Parathyroid adenoma (tissue), 2 donors: ENCODE data around the gene MAP6.
A peak's percentile ranks its signal among the peaks of the same experiment; 100 is the strongest.

Experiments used
- H2AFZ ChIP-seq: fragments of 300-600 bp; sonication (generic); one replicate; pipeline ENCODE4 v1.7.0; 2017; ENCODE audit warnings: antibody characterized with exemption, mild to moderate bottlenecking
- H3K27ac ChIP-seq: fragments of 300-600 bp; sonication (generic); one replicate; pipeline ENCODE4 v1.7.0; 2017
- H3K27me3 ChIP-seq: fragments of 300-600 bp; sonication (generic); one replicate; pipeline ENCODE4 v1.7.0; 2017; ENCODE audit warnings: low read length; ENCODE audit not compliant: control insufficient read depth, insufficient read depth
- H3K36me3 ChIP-seq: fragments of 300-600 bp; sonication (generic); one replicate; pipeline ENCODE4 v1.7.0; 2017; ENCODE audit warnings: low read length; ENCODE audit not compliant: control insufficient read depth, insufficient read depth
- H3K4me1 ChIP-seq: fragments of 300-600 bp; sonication (generic); one replicate; pipeline ENCODE4 v1.7.0; 2017; ENCODE audit warnings: control low read depth
- H3K4me2 ChIP-seq: fragments of 300-600 bp; sonication (generic); one replicate; pipeline ENCODE4 v1.7.0; 2017; ENCODE audit warnings: low read length
- H3K4me3 ChIP-seq: fragments of 300-600 bp; sonication (generic); one replicate; pipeline ENCODE4 v1.7.0; 2017; ENCODE audit warnings: low read depth, low read length
- H3K79me2 ChIP-seq: fragments of 300-600 bp; sonication (generic); one replicate; pipeline ENCODE4 v1.7.0; 2017; ENCODE audit warnings: control low read depth
- H3K9ac ChIP-seq: fragments of 300-600 bp; sonication (generic); one replicate; pipeline ENCODE4 v1.7.0; 2017; ENCODE audit warnings: mild to moderate bottlenecking
- H3K9me3 ChIP-seq: fragments of 300-600 bp; sonication (generic); one replicate; pipeline ENCODE4 v1.7.0; 2017; ENCODE audit warnings: low read length; ENCODE audit not compliant: control insufficient read depth
- CTCF ChIP-seq: fragments of 300-600 bp; sonication (generic); IDR thresholded peaks from one replicate; pipeline ENCODE4 v1.7.0; 2017; ENCODE audit warnings: antibody characterized with exemption, mild to moderate bottlenecking
- donor health status: primary hyperparathyroidism.

MAP6 gene

GRCh38 chr11:75560644-75561043 is 108.2 kb downstream of the MAP6 start:
- H3K4me3 ChIP-seq, result no peak overlapping the region
- no peak overlapping the region for H3K9ac ChIP-seq
- peak overlapping the region; percentile 74 for H2AFZ ChIP-seq
- no peaks in the 10 kb centered on the region for H3K27me3 ChIP-seq
- no peaks in the 10 kb centered on the region for H3K9me3 ChIP-seq
- peaks cover 3% of the 10 kb centered on the region for H3K79me2 ChIP-seq
- peaks cover 11% of the 10 kb centered on the region for H3K4me1 ChIP-seq
- no peak overlapping the region for H3K4me2 ChIP-seq
- H3K36me3 ChIP-seq, result no peaks in the 10 kb centered on the region
- no peak overlapping the region for H3K27ac ChIP-seq
- TF ChIP-seq CTCF, result no peak

DNA sequence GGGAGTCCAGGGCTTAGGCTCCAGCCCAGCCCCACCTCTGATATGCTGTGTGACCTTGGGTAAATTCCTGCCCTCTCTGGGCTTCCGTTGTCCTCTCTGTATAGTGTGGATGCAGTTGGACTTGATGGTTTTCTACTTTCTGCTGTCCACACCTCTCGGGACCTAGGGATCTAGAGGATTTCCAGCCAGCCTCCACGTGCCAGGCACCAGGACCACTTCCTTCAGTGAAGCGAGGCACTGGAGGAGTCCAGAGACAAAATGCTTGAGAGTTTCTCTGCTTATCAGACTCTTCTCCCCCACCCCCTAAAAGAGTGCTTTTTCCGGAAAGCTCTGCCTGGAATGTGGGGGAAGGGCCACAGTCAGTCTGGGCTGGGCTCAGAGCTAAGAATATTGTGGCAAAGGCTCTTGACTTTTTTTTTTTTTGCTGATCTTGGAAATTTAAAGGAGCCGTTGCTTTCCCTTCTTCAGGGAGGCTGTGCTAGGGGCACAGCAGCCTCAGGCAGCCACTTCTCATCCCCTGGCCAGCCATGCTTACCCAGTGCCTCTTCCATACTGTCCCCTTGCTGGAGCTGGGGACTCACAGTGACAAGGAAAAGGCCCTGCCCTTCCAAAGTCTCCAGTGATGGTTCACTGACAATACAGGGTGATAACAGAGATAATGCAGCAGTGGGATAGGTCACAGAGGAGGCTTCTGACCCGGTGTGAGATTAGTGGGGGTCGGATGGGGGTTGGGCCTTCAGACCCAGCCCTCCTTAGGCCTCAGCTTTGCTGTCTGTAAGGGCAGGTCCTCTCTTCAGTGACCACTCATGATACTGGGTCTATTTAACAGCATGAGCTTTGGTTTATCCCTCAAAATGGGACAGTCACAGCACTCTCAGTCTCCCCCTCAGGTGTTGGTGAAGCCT is 109.6 kb downstream of the MAP6 start:
- TF ChIP-seq CTCF, result no peak
- Histone ChIP-seq H3K79me2 (peaks cover 3% of the 10 kb centered on the region), H3K4me2 (no peak overlapping the region), H3K9ac (no peak overlapping the region), H3K27ac (peak overlapping the region; percentile 68), H2AFZ (peak overlapping the region; percentile 74), H3K9me3 (no peaks in the 10 kb centered on the region), H3K36me3 (no peaks in the 10 kb centered on the region), H3K4me1 (peaks cover 11% of the 10 kb centered on the region), H3K4me3 (no peak overlapping the region), H3K27me3 (no peaks in the 10 kb centered on the region)

DNA sequence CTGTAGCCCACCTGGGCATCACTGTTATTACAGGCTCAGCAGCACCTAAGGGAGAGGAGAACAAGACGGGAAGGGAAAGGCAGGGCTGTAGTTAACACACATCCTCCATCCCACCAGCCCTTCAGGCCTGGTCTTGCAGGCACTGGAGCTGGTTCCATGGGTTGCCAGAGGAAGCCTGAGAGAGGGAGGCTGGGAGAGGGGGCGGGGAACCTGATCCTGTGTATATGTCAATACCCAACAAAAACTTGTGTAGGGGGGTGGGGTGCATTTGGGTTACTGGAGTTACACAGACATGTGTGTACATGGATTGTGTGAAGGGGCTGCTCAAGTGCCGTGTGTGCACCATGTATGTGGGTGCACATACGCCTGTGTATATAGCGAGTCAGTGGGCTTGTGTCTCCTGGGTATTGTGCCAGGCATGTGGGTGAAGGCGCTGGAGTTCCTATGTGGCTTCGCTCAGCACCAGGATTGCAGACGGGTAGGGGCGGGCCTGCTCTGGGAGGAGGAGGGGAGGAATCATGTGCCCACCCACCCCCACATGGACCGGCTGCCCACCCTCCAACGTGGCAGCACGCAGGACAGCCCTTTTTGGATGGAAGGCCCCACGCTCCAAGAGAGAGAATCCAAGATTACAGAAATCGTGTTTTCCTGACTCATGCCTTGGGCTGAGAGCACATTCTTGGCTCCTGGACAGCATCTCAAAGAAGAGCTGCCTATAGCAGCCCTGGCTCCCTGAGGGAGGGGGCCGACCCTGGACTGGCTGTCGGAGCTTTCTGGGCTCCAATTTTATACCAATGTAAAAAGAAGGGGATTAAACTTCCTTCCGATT is 111.0 kb downstream of the MAP6 start:
- H3K9ac ChIP-seq, result no peak overlapping the region
- no peaks in the 10 kb centered on the region for H3K9me3 ChIP-seq
- H3K4me3 ChIP-seq, result no peak overlapping the region
- H3K4me2 ChIP-seq, result no peak overlapping the region
- peak overlapping the region; percentile 68 for H3K27ac ChIP-seq
- H3K4me1 ChIP-seq, result peaks cover 9% of the 10 kb centered on the region
- H2AFZ ChIP-seq, result no peak overlapping the region
- H3K36me3 ChIP-seq, result no peaks in the 10 kb centered on the region
- H3K79me2 ChIP-seq, result no peaks in the 10 kb centered on the region
- H3K27me3 ChIP-seq, result no peaks in the 10 kb centered on the region
- no peak for TF ChIP-seq CTCF

DNA sequence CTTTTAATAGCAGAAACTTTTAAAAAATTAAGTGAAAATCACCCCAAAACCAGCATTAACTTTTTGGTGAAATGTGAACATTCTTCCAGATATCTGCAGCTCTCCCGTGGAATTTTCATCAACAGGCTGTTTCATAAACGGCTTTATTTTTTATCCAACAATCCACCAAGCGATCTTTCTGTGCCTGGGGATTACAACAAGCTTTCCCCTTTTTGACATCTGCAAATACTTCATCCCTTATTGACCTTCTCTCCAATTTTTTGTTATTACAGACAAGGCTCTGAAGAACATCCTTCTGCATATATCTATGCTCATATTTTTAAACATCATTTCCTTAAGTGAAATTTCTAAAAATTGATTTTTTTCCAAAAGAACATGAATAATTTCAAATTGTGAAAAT is 112.6 kb downstream of the MAP6 start:
- Histone ChIP-seq H3K36me3 (no peaks in the 10 kb centered on the region), H3K4me1 (peaks cover 7% of the 10 kb centered on the region), H2AFZ (no peak overlapping the region), H3K9ac (no peak overlapping the region), H3K4me3 (no peak overlapping the region), H3K27me3 (no peaks in the 10 kb centered on the region), H3K79me2 (no peaks in the 10 kb centered on the region), H3K27ac (no peak overlapping the region), H3K9me3 (no peaks in the 10 kb centered on the region), H3K4me2 (no peak overlapping the region)
- no peak for TF ChIP-seq CTCF
